Fibroblast of lung (primary cell): ENCODE data around the gene ALDH1A2.

Experiments used
- CTCF ChIP-seq, 2 donors: IDR thresholded peaks in 1 of 2; conservative IDR thresholded peaks in 1 of 2; 1 replicate in 1 of 2; 2 replicates in 1 of 2; pipeline ENCODE4 v1.5.1; 2011 to 2012; ENCODE audit warnings: low read length in 2 of 2, control low read depth in 1 of 2, inconsistent platforms in 1 of 2, low read depth in 1 of 2, mild to moderate bottlenecking in 1 of 2
- EZH2 ChIP-seq: IDR thresholded peaks from 2 replicates; pipeline ENCODE4 v1.5.1; 2012; ENCODE audit warnings: low read length, control low read depth, mild to moderate bottlenecking; ENCODE audit errors: missing control alignments

- TF ChIP-seq CTCF (conservative IDR thresholded peaks at IDR 0.05 in 1 of 2, IDR thresholded peaks at IDR 0.05 in 1 of 2; ENCODE audit: low read depth in 1 of 2, low read length in 2 of 2), result no peak
- TF ChIP-seq EZH2, result no peak
Measured at GRCh38 chr15:57946491-57947048, 118.9 kb downstream of the ALDH1A2 start.
